GM18861 (cell line): Measurements from ENCODE around the gene CLDN8.

Source experiments
- ATAC-seq: cut with Tn5 transposase; IDR thresholded peaks from one replicate; pipeline ENCODE4 v1.9.1; 2021; ENCODE audit not compliant: unreplicated experiment

The CLDN8 gene

GRCh38 chr21:30216041-30216723 is at the start of gene CLDN8:
TSS of gene CLDN8 (minus strand) at chr21:30216097. CDS start at chr21:30215925, 172 bp downstream.
- no peak for ATAC-seq

GRCh38 chr21:30257773-30258172 is 41.9 kb upstream of the CLDN8 start:
- ATAC-seq, result no peak

- ATAC-seq, result no peak
Measured at GRCh38 chr21:30256100-30256499, 40.2 kb upstream of the CLDN8 start.

GRCh38 chr21:30255679-30256078 is 39.8 kb upstream of the CLDN8 start:
- ATAC-seq, result no peak

GRCh38 chr21:30251781-30252180 is 35.9 kb upstream of the CLDN8 start:
- ATAC-seq, result no peak

- no peak for ATAC-seq
Measured at GRCh38 chr21:30249936-30250335, 34.0 kb upstream of the CLDN8 start.

GRCh38 chr21:30248844-30249243 is 32.9 kb upstream of the CLDN8 start:
- no peak for ATAC-seq

- ATAC-seq, result no peak
Measured at GRCh38 chr21:30245061-30245460, 29.2 kb upstream of the CLDN8 start.

GRCh38 chr21:30243691-30244090 is 27.8 kb upstream of the CLDN8 start:
- no peak for ATAC-seq

- no peak for ATAC-seq
Measured at GRCh38 chr21:30240661-30241060, 24.8 kb upstream of the CLDN8 start.

- ATAC-seq, result no peak
Measured at GRCh38 chr21:30238168-30238567, 22.3 kb upstream of the CLDN8 start.

- ATAC-seq, result no peak
Measured at GRCh38 chr21:30234643-30235042, 18.7 kb upstream of the CLDN8 start.

- ATAC-seq, result no peak
Measured at GRCh38 chr21:30234050-30234449, 18.2 kb upstream of the CLDN8 start.

- no peak for ATAC-seq
Measured at GRCh38 chr21:30233228-30234020, 17.5 kb upstream of the CLDN8 start.

- ATAC-seq, result no peak
Measured at GRCh38 chr21:30232011-30232410, 16.1 kb upstream of the CLDN8 start.

GRCh38 chr21:30227633-30228404 is 11.9 kb upstream of the CLDN8 start:
- ATAC-seq, result no peak

GRCh38 chr21:30227128-30227527 is 11.2 kb upstream of the CLDN8 start:
- ATAC-seq, result no peak

- ATAC-seq, result no peak
Measured at GRCh38 chr21:30223596-30223995, 7.7 kb upstream of the CLDN8 start.

- no peak for ATAC-seq
Measured at GRCh38 chr21:30222724-30223123, 6.8 kb upstream of the CLDN8 start.

GRCh38 chr21:30211071-30211470 is 4.8 kb downstream of the CLDN8 start:
- no peak for ATAC-seq

GRCh38 chr21:30209601-30210000 is 6.3 kb downstream of the CLDN8 start:
- no peak for ATAC-seq

- no peak for ATAC-seq
Measured at GRCh38 chr21:30207252-30207579, 8.7 kb downstream of the CLDN8 start.
